SK-N-MC (cell line): ENCODE data around the gene IGF1R.

Experiments
- EZH2 ChIP-seq: fragments of 200-600 bp; sonication (generic); IDR thresholded peaks from one replicate; pipeline ENCODE4 v1.6.1; 2017; ENCODE audit warnings: antibody characterized with exemption
- FOXP2 ChIP-seq: optimal IDR thresholded peaks from 2 replicates; pipeline ENCODE3; 2011; ENCODE audit warnings: mild to moderate bottlenecking, moderate library complexity; ENCODE audit not compliant: insufficient read depth; ENCODE audit errors: extremely low read length, control extremely low read depth
- POLR2AphosphoS5 ChIP-seq: IDR thresholded peaks from 2 replicates; pipeline ENCODE4 v1.6.1; 2012; ENCODE audit warnings: mild to moderate bottlenecking, low read depth, low read length, borderline replicate concordance

DNA sequence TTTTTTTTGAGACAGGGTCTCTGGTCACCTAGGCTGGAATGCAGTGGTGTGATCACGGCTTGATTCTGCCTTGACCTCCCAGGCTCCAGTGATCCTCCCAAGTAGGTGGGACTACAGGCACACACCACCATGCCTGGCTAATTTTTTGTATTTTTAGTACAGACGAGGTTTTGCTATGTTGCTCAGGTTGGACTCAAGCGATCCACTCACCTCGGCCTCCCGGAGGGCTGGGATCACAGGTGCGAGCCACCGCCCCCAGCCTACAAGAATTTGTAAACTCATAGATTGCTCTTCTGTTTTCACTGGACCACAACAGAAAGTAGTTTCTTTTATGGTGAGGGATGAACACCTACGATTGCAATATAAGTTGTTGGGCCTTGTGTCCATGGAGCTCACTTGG lies 7.4 kb downstream of the IGF1R start:
- no peak for TF ChIP-seq EZH2
- TF ChIP-seq POLR2AphosphoS5, result no peak
- no peak for TF ChIP-seq FOXP2
